Right lobe of liver (tissue), 6 donors: ENCODE results near the gene CBLL1. TPM values are rescaled to one million over a fixed set of nuclear protein-coding genes. Genes with fewer than 3 reads are reported as not detected.
A peak's percentile ranks its signal among the peaks of the same experiment; 100 is the strongest.

Experiments
- ATAC-seq, 4 donors: fragments of 200-7000 bp; cut with Tn5 transposase; one replicate each; pipeline ENCODE4 v1.9.1; 2020; ENCODE audit warnings: mild to moderate bottlenecking in 4 of 4, moderate library complexity in 4 of 4
- DNase-seq, 3 donors: peaks; one replicate each; pipeline ENCODE4 v3.0.0-alpha.2; 2020
- H3K27ac ChIP-seq, 3 donors: fragments of 200-600 bp; one replicate each; pipeline ENCODE4 v1.8.0; 2022
- H3K27me3 ChIP-seq, 2 donors: fragments of 200-600 bp; one replicate each; pipeline ENCODE4 v1.8.0; 2022
- H3K36me3 ChIP-seq, 4 donors: fragments of 200-600 bp; sonication (generic) in 1 of 4; one replicate each; pipeline versions ENCODE4 v1.5.1 to v1.8.0; 2017 to 2022; ENCODE audit warnings: control low read depth in 1 of 4
- H3K4me1 ChIP-seq, 4 donors: fragments of 200-600 bp; sonication (generic) in 1 of 4; one replicate each; pipeline versions ENCODE4 v1.5.1 to v1.8.0; 2017 to 2022; ENCODE audit warnings: control low read depth in 1 of 4
- H3K4me3 ChIP-seq, 3 donors: fragments of 200-600 bp; one replicate each; pipeline ENCODE4 v1.8.0; 2022
- H3K9me3 ChIP-seq, 4 donors: fragments of 200-600 bp; sonication (generic) in 1 of 4; one replicate each; pipeline versions ENCODE4 v1.5.1 to v1.8.0; 2017 to 2022; ENCODE audit warnings: control low read depth in 1 of 4
- CTCF ChIP-seq, 4 donors: fragments of 200-600 bp in 3 of 4; fragments of 450-650 bp in 1 of 4; IDR thresholded peaks; one replicate each; pipeline versions ENCODE4 v1.5.1 to v1.8.0; 2016 to 2022; ENCODE audit warnings: antibody characterized with exemption in 4 of 4, mild to moderate bottlenecking in 2 of 4
- POLR2A ChIP-seq: fragments of 450-650 bp; IDR thresholded peaks from one replicate; pipeline ENCODE4 v1.6.1; 2017; ENCODE audit warnings: antibody characterized with exemption, mild to moderate bottlenecking
- WGBS: methylation state at CpG from one replicate; pipeline ENCODE4 v1.1.6; 2018; ENCODE audit warnings: low coverage, low lambda C conversion rate; ENCODE audit not compliant: insufficient coverage; ENCODE audit errors: missing lambda C conversion rate; 5-methylcytosine and 5-hydroxymethylcytosine counted together
- intact Hi-C, 2 donors: fragments of 100-400 bp; cut with DNase I; formaldehyde crosslinking; loops; one replicate each; pipeline versions ENCODE4 v1.11.2 to v1.14.1; 2022
- total RNA-seq, 6 experiments: library from RNA; depleted of rRNA in 2 of 6; stranded (reverse); fragments of >200 nt in 2 of 6; fragmentation: NEBNext Ultra II Directional in 3 of 6; extraction: Animal tissue kit (Norgen Biotek cat#: 25700) in 3 of 6; gene quantifications; one replicate each; pipeline versions ENCODE4 v1.1.0 to v1.2.4, GENCODE V29; 2016 to 2023
- donor health status: DM: no; HTN: yes; CAD: no.
- donor health status: DM: no; HTN: no; CAD: no.
- donor health status: DM: no; HTN: no; CAD: no.
- donor health status: DM: no; HTN: yes; CAD: no.
- donor health status: DM: no; HTN: yes; CAD: no.

CBLL1 gene
- total RNA-seq, 6 experiments from 2014 or later, result 5.8 to 11.6 (median 8.5) TPM

GRCh38 chr7:107746006-107746405 lies 2.1 kb downstream of the CBLL1 start:
- DNase-seq, result no peak
- Histone ChIP-seq H3K36me3 (peaks cover 0 to 23% (median 3%) of the 10 kb centered on the region in 4 donors), H3K9me3 (no peaks in the 10 kb centered on the region), H3K4me3 (no peak overlapping the region), H3K4me1 (peaks cover 0 to 21% (median 5%) of the 10 kb centered on the region in 4 donors), H3K27me3 (no peaks in the 10 kb centered on the region), H3K27ac (no peak overlapping the region)
- TF ChIP-seq POLR2A (no peak), CTCF (IDR thresholded peaks at IDR 0.05) (no peak)
- no peak for ATAC-seq
- WGBS, result 59% methylated on average over 3 of the region's 3 CpGs
- intact Hi-C loops, result loop anchor here (10.0 kb wide), 1 partner anchor 129 kb away; no protein-coding TSS in a partner anchor

- Histone ChIP-seq H3K27me3 (no peaks in the 10 kb centered on the region), H3K27ac (no peak overlapping the region), H3K9me3 (no peaks in the 10 kb centered on the region), H3K36me3 (peaks cover 0 to 66% (median 20%) of the 10 kb centered on the region in 4 donors), H3K4me3 (no peak overlapping the region), H3K4me1 (no peaks in the 10 kb centered on the region)
- intact Hi-C loops, result no loop called here
- WGBS, result 87% methylated on average over 3 of the region's 7 CpGs
- no peak for ATAC-seq
- TF ChIP-seq POLR2A, result no peak
- no peak for TF ChIP-seq CTCF (IDR thresholded peaks at IDR 0.05)
- DNase-seq, result no peak
Observed at GRCh38 chr7:107751113-107751512, 7.2 kb downstream of the CBLL1 start.

GRCh38 chr7:107754642-107755041 lies 10.7 kb downstream of the CBLL1 start:
- DNase-seq, result no peak
- no peak for ATAC-seq
- Histone ChIP-seq H3K36me3 (peaks cover 0 to 87% (median 26%) of the 10 kb centered on the region in 4 donors), H3K27ac (no peak overlapping the region), H3K9me3 (no peaks in the 10 kb centered on the region), H3K27me3 (no peaks in the 10 kb centered on the region), H3K4me1 (no peaks in the 10 kb centered on the region), H3K4me3 (no peak overlapping the region)
- TF ChIP-seq POLR2A (no peak), CTCF (IDR thresholded peaks at IDR 0.05) (peak in 3 of 4 donors; percentile 7 to 19 (median 14))
- 83% methylated on average over 2 of the region's 2 CpGs for WGBS
- intact Hi-C loops, result no loop called here

- Histone ChIP-seq H3K27ac (no peak overlapping the region), H3K4me3 (no peak overlapping the region), H3K4me1 (no peaks in the 10 kb centered on the region), H3K27me3 (no peaks in the 10 kb centered on the region), H3K9me3 (no peaks in the 10 kb centered on the region), H3K36me3 (peaks cover 0 to 63% (median 18%) of the 10 kb centered on the region in 4 donors)
- ATAC-seq (peak in 2 of 4 donors; percentile 18 to 31), DNase-seq (no peak)
- intact Hi-C loops, result no loop called here
- TF ChIP-seq POLR2A (no peak), CTCF (IDR thresholded peaks at IDR 0.05) (no peak)
- 100% methylated on average over 1 of the region's 1 CpG for WGBS
Observed at GRCh38 chr7:107758667-107759066, 14.7 kb downstream of the CBLL1 start.

GRCh38 chr7:107767391-107767790 lies 23.4 kb downstream of the CBLL1 start:
- ATAC-seq, result no peak
- intact Hi-C loops, result no loop called here
- Histone ChIP-seq H3K27ac (no peak overlapping the region), H3K4me1 (no peaks in the 10 kb centered on the region), H3K27me3 (no peaks in the 10 kb centered on the region), H3K9me3 (no peaks in the 10 kb centered on the region), H3K4me3 (no peak overlapping the region), H3K36me3 (no peaks in the 10 kb centered on the region)
- TF ChIP-seq POLR2A (no peak), CTCF (IDR thresholded peaks at IDR 0.05) (no peak)
- no peak for DNase-seq
- WGBS, result 88% methylated on average over 2 of the region's 2 CpGs
